ENCODE measurements around the gene IRX3. TPM values are rescaled to one million over a fixed set of nuclear protein-coding genes. Genes with fewer than 3 reads are reported as not detected.
A peak's percentile ranks its signal among the peaks of the same experiment; 100 is the strongest.

The IRX3 gene
- total RNA-seq, 4 donors from 2014 or later = not detected

DNA sequence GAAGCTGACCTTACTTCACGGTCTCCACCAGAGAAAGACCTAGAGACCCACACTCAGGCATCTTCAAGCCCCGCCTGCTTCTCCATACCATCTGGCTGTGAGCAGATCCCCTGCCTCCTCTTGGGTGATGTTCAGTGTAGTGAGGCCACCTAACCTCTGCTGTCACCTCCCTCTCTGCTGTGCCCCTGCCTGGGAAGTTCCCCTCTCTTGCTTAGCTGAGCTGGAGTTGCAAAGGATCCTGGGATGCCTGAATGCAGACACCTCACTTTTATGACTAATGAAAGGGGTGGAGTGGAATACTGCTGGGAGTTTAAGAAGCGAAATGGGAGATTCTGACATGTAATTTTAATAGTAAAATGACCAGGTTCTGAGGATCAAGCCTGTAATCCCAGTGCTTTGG lies 5.8 kb downstream of the IRX3 start:
- H3K27me3 ChIP-seq = peaks cover 0 to 30% of the 10 kb centered on the region in 2 donors
- no peak for TF ChIP-seq POLR2A (IDR thresholded peaks at IDR 0.05)
- TF ChIP-seq, protein P1, sequence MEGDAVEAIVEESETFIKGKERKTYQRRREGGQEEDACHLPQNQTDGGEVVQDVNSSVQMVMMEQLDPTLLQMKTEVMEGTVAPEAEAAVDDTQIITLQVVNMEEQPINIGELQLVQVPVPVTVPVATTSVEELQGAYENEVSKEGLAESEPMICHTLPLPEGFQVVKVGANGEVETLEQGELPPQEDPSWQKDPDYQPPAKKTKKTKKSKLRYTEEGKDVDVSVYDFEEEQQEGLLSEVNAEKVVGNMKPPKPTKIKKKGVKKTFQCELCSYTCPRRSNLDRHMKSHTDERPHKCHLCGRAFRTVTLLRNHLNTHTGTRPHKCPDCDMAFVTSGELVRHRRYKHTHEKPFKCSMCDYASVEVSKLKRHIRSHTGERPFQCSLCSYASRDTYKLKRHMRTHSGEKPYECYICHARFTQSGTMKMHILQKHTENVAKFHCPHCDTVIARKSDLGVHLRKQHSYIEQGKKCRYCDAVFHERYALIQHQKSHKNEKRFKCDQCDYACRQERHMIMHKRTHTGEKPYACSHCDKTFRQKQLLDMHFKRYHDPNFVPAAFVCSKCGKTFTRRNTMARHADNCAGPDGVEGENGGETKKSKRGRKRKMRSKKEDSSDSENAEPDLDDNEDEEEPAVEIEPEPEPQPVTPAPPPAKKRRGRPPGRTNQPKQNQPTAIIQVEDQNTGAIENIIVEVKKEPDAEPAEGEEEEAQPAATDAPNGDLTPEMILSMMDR (IDR thresholded peaks at IDR 0.05) = no peak
- no peaks in the 10 kb centered on the region for H3K36me3 ChIP-seq
- H3K27ac ChIP-seq = no peak overlapping the region
- no peak overlapping the region for H3K4me3 ChIP-seq
- no peaks in the 10 kb centered on the region for H3K9me3 ChIP-seq
- peak in 1 of 3 donors; percentile 17 for DNase-seq
- H3K4me1 ChIP-seq = peaks cover 0 to 33% (median 0%) of the 10 kb centered on the region in 4 donors

DNA sequence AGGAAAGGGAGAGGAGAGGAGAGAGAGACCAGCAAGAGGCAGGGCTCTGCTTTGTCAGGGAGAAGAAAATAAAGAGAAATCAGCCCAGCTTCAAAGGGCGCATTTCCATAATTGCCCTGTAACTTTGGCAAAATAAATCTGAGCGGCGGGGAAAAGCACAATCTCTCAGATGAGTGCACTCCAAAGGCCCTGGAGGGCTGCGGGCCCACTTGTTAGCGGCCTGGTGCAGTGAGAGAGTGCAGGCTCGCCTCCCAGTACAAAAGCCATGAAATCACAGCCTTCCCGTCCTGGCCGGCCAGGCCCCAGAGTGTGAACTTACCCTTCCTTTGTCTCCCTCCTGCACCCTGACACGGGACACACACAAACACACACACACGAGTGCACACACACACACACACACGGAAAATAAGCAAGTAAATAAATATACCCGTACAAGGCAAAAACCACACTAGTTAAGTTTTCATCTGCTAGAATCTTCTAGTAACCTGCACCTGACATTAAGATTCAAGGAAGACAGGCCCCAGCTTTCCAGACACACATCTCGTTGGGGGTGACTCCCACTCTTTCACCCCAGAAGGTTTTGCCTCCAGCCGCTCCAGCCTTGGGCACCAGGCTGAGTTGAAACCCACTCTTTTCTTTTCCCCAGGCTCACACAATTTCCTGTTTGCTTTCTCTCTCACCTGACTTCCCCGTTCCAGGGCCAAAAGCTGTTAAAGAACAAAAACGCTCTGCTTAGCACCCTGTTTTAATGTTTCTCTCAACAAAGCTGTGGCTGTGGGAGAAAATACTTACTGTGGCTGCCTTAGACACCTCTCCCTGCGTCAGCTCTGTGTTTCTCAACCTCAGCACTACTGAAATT lies 8.5 kb downstream of the IRX3 start:
- H3K27ac ChIP-seq = no peak overlapping the region
- no peaks in the 10 kb centered on the region for H3K9me3 ChIP-seq
- TF ChIP-seq POLR2A (IDR thresholded peaks at IDR 0.05) = no peak
- TF ChIP-seq, protein P1 (IDR thresholded peaks at IDR 0.05) = no peak
- peaks cover 0 to 11% (median 0%) of the 10 kb centered on the region in 4 donors for H3K4me1 ChIP-seq
- DNase-seq = peak in 1 of 3 donors; percentile 1
- peaks cover 0 to 9% of the 10 kb centered on the region in 2 donors for H3K27me3 ChIP-seq
- no peak overlapping the region for H3K4me3 ChIP-seq
- no peaks in the 10 kb centered on the region for H3K36me3 ChIP-seq

DNA sequence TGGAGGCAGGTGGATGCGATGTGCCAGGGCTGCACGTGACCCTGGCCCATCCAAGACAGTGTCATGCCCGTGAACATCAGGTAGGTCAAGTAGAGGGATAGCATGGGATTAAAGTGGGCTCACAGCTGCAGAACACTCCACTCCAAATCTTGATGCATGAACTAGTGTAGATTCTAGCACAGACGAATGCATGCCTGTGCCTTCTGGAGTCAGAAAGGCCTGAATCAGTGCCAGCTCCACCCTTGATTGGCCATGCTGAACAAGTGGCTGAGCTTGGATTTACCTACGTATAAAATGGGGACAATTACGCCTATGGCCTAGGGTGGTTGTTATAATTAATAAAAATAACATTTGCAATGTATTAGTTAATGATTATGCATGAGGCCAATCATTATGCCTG lies 10.6 kb downstream of the IRX3 start:
- no peak overlapping the region for H3K27ac ChIP-seq
- H3K9me3 ChIP-seq = no peaks in the 10 kb centered on the region
- no peaks in the 10 kb centered on the region for H3K27me3 ChIP-seq
- no peak overlapping the region for H3K4me3 ChIP-seq
- H3K4me1 ChIP-seq = no peaks in the 10 kb centered on the region
- H3K36me3 ChIP-seq = no peaks in the 10 kb centered on the region
- DNase-seq = peak in 1 of 3 donors; percentile 15
- TF ChIP-seq, protein P1 (IDR thresholded peaks at IDR 0.05) = no peak
- TF ChIP-seq POLR2A (IDR thresholded peaks at IDR 0.05) = no peak

GRCh38 chr16:54273566-54273965 lies 13.0 kb downstream of the IRX3 start:
- Histone ChIP-seq H3K27me3 (no peaks in the 10 kb centered on the region), H3K36me3 (no peaks in the 10 kb centered on the region), H3K27ac (no peak overlapping the region), H3K9me3 (no peaks in the 10 kb centered on the region), H3K4me1 (no peaks in the 10 kb centered on the region), H3K4me3 (no peak overlapping the region)
- TF ChIP-seq, protein P1 (IDR thresholded peaks at IDR 0.05) = no peak
- no peak for TF ChIP-seq POLR2A (IDR thresholded peaks at IDR 0.05)
- peak in 1 of 3 donors; percentile 10 for DNase-seq

GRCh38 chr16:54270711-54271110 lies 15.9 kb downstream of the IRX3 start:
- no peak overlapping the region for H3K27ac ChIP-seq
- H3K9me3 ChIP-seq = no peaks in the 10 kb centered on the region
- no peaks in the 10 kb centered on the region for H3K27me3 ChIP-seq
- no peaks in the 10 kb centered on the region for H3K4me1 ChIP-seq
- peak in 1 of 3 donors; percentile 2 for DNase-seq
- no peak overlapping the region for H3K4me3 ChIP-seq
- H3K36me3 ChIP-seq = no peaks in the 10 kb centered on the region
- TF ChIP-seq, protein P1 (IDR thresholded peaks at IDR 0.05) = no peak
- no peak for TF ChIP-seq POLR2A (IDR thresholded peaks at IDR 0.05)

All from Peyer's patch (tissue), 4 donors.